Hepatocyte (in vitro differentiated cells): ENCODE data around the gene MRPS9.

Source experiments
- EZH2 ChIP-seq: fragments of 200-600 bp; sonication (generic); IDR thresholded peaks from 2 replicates; pipeline ENCODE4 v1.6.1; 2016; ENCODE audit warnings: antibody characterized with exemption, mild to moderate bottlenecking, borderline replicate concordance
- TF ChIP-seq, protein P1 (sequence below): fragments of 200-600 bp; sonication (generic); IDR thresholded peaks from 2 replicates; pipeline ENCODE4 v1.5.1; 2016; ENCODE audit warnings: antibody characterized with exemption, mild to moderate bottlenecking; ENCODE audit not compliant: poor library complexity

DNA sequence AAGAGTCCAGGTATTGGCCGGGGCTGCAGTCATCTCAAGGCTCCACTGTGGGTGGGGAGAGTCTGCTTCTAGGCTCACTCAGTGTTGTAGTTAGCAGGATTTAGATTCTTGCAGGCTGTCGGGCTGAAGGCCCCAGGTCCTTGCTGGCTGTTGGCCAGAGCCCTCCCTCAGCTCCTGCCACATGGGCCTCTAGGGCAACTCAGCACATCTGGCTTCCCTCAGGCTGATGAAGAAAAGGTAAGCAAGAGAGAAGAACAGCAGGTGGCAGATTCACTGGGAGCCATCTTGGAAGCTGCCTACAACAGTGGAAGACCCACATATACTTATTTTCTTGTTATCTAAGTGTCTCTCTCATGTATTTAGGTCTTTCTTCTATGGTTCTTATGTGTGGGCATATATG is 4.3 kb downstream of the MRPS9 start:
- TF ChIP-seq, protein P1, sequence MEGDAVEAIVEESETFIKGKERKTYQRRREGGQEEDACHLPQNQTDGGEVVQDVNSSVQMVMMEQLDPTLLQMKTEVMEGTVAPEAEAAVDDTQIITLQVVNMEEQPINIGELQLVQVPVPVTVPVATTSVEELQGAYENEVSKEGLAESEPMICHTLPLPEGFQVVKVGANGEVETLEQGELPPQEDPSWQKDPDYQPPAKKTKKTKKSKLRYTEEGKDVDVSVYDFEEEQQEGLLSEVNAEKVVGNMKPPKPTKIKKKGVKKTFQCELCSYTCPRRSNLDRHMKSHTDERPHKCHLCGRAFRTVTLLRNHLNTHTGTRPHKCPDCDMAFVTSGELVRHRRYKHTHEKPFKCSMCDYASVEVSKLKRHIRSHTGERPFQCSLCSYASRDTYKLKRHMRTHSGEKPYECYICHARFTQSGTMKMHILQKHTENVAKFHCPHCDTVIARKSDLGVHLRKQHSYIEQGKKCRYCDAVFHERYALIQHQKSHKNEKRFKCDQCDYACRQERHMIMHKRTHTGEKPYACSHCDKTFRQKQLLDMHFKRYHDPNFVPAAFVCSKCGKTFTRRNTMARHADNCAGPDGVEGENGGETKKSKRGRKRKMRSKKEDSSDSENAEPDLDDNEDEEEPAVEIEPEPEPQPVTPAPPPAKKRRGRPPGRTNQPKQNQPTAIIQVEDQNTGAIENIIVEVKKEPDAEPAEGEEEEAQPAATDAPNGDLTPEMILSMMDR, result no peak
- TF ChIP-seq EZH2, result no peak
